Neural cell (in vitro differentiated cells): ENCODE measurements around the gene ELK4. TPM values are rescaled to one million over a fixed set of nuclear protein-coding genes. Genes with fewer than 3 reads are reported as not detected.

Experiments used
- H2AFZ ChIP-seq: fragments of 200-600, 300-800 bp; sonication (generic), shearing (Covaris generic); 2 replicates; pipeline ENCODE4 v1.6.0; 2014; ENCODE audit warnings: low read depth, mild to moderate bottlenecking, antibody characterized with exemption, low read length, moderate library complexity
- H3F3A ChIP-seq: fragments of 200-600 bp; shearing (Covaris generic); 2 replicates; pipeline ENCODE4 v1.6.1; 2016; ENCODE audit warnings: mild to moderate bottlenecking, moderate library complexity, mixed read lengths, antibody characterized with exemption, low read length; ENCODE audit not compliant: insufficient read depth, poor library complexity, severe bottlenecking
- H3K27ac ChIP-seq: fragments of 200-600, 300-800 bp; sonication (generic), shearing (Covaris generic); 2 replicates; pipeline ENCODE4 v1.5.1; 2014; ENCODE audit warnings: mild to moderate bottlenecking, low read length, moderate library complexity
- H3K27me3 ChIP-seq: fragments of 300-800, 200-600 bp; sonication (generic), shearing (Covaris generic); 2 replicates; pipeline ENCODE4 v1.6.0; 2014; ENCODE audit warnings: mild to moderate bottlenecking, low read depth, low read length, moderate library complexity; ENCODE audit not compliant: insufficient read depth
- H3K36me3 ChIP-seq: fragments of 300-800, 200-600 bp; sonication (generic), shearing (Covaris generic); 2 replicates; pipeline ENCODE4 v1.5.1; 2014; ENCODE audit warnings: mild to moderate bottlenecking, antibody characterized with exemption, low read length, moderate library complexity; ENCODE audit not compliant: insufficient read depth
- H3K4me2 ChIP-seq: fragments of 300-800, 200-600 bp; sonication (generic), shearing (Covaris generic); 2 replicates; pipeline ENCODE4 v1.6.0; 2014; ENCODE audit warnings: mild to moderate bottlenecking, low read length
- H3K4me3 ChIP-seq: fragments of 300-800, 200-600 bp; sonication (generic), shearing (Covaris generic); 2 replicates; pipeline ENCODE4 v1.5.1; 2014; ENCODE audit warnings: mild to moderate bottlenecking, low read length, moderate library complexity
- H3K79me2 ChIP-seq: fragments of 200-600 bp; shearing (Covaris generic); replicated peaks from 2 replicates; pipeline ENCODE4 v1.6.0; 2014; ENCODE audit warnings: mild to moderate bottlenecking, low read length, moderate library complexity; ENCODE audit not compliant: insufficient read depth
- H3K9ac ChIP-seq: fragments of 300-800, 200-600 bp; sonication (generic), shearing (Covaris generic); 2 replicates; pipeline ENCODE4 v1.6.1; 2016; ENCODE audit warnings: mild to moderate bottlenecking, low read length, mixed read lengths
- H3K9me2 ChIP-seq: fragments of 200-600 bp; shearing (Covaris generic); 2 replicates; pipeline ENCODE4 v1.6.1; 2016; ENCODE audit warnings: mild to moderate bottlenecking, low read length, mixed read lengths; ENCODE audit not compliant: insufficient read depth
- H3K9me3 ChIP-seq: fragments of 200-600, 300-800 bp; sonication (generic), shearing (Covaris generic); 2 replicates; pipeline ENCODE4 v1.6.1; 2016; ENCODE audit warnings: mild to moderate bottlenecking, mixed run types, low read length, moderate library complexity, mixed read lengths
- H4K20me1 ChIP-seq: fragments of 200-600 bp; shearing (Covaris generic); 2 replicates; pipeline ENCODE4 v1.6.1; 2016; ENCODE audit warnings: mild to moderate bottlenecking, mixed run types; ENCODE audit not compliant: insufficient read depth
- EP300 ChIP-seq: fragments of 450-650 bp; conservative IDR thresholded peaks from 2 replicates; pipeline ENCODE4 v1.6.1; 2014; ENCODE audit warnings: antibody characterized with exemption, mild to moderate bottlenecking, moderate library complexity; ENCODE audit not compliant: poor library complexity, severe bottlenecking
- EZH2 ChIP-seq: fragments of 200-600, 300-800 bp; shearing (Covaris generic), sonication (generic); IDR thresholded peaks from 2 replicates; pipeline ENCODE4 v1.6.1; 2014; ENCODE audit warnings: antibody characterized with exemption, low read length, borderline replicate concordance, mild to moderate bottlenecking; ENCODE audit not compliant: insufficient read depth, poor library complexity, severe bottlenecking
- MXI1 ChIP-seq: fragments of 450-650 bp; conservative IDR thresholded peaks from 2 replicates; pipeline ENCODE4 v1.6.1; 2014; ENCODE audit warnings: antibody characterized with exemption, mild to moderate bottlenecking; ENCODE audit not compliant: poor library complexity, severe bottlenecking
- POLR2AphosphoS5 ChIP-seq: IDR thresholded peaks from 2 replicates; pipeline ENCODE4 v1.6.1; 2012
- RAD21 ChIP-seq: fragments of 450-650 bp; conservative IDR thresholded peaks from 2 replicates; pipeline ENCODE4 v1.6.1; 2014; ENCODE audit warnings: antibody characterized with exemption, mild to moderate bottlenecking, moderate library complexity
- SMC3 ChIP-seq: fragments of 450-650 bp; conservative IDR thresholded peaks from 2 replicates; pipeline ENCODE4 v1.6.1; 2014; ENCODE audit warnings: antibody characterized with exemption, mild to moderate bottlenecking, moderate library complexity; ENCODE audit not compliant: poor library complexity
- TAF1 ChIP-seq: IDR thresholded peaks from 2 replicates; pipeline ENCODE4 v1.6.1; 2012; ENCODE audit warnings: low read depth
- polyA plus RNA-seq: library from polyadenylated mRNA; depleted of rRNA; stranded (reverse); fragments of >200 nt; gene quantifications from 2 replicates; pipeline ENCODE4 v1.2.3, GENCODE V29; 2014
- TF ChIP-seq, protein P1 (sequence below): fragments of 450-650 bp; IDR thresholded peaks from 2 replicates; pipeline ENCODE4 v1.5.1; 2014; ENCODE audit warnings: antibody characterized with exemption, mild to moderate bottlenecking, moderate library complexity; ENCODE audit not compliant: poor library complexity, severe bottlenecking
- TF ChIP-seq, protein P2 (sequence below): IDR thresholded peaks from 2 replicates; pipeline ENCODE4 v1.6.1; 2012; ENCODE audit warnings: borderline replicate concordance

The ELK4 gene
- polyA plus RNA-seq, 1 donor from 2014 or later, result 10.0 TPM

DNA sequence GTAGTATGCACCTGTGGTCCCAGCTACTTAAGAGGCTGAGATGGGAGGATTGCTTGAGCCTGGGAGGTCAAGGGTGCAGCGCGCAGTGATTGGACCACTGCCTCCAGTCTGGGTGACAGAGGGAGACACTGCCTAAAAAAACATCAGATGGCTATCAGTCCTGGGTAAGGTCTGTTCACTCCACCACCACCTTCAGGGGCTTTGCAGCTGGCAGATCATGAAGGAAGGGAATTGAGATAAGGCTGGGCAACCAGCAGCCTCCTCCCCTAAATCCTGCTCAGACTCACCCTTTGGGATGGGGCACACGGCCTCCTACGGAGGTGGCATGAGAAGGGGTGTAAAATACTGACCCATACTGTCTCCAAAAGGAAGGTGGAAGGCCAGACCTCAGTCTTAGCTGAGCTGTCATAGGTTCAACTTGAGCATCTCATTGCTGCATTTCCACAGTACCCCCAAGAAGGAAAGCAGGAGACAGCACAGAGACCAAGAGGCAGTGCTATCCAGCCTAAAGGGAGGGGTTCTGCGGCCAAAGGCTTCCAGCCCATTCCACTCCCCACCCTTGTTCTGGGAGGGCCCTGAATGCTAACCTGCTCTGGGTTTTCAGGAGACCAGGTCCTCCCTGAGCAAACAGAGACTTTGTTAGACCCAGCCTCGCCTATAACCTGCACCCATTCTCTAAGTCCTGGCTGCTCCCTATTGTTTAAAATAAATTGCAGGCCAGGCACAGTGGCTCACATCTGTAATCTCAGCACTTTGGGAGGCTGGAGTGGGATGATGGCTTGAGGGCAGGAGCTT, 34.8 kb upstream of the ELK4 start:
- Histone ChIP-seq H3K4me3 (no peak overlapping the region), H3K9me3 (no peaks in the 10 kb centered on the region), H3K27me3 (no peaks in the 10 kb centered on the region), H3K79me2 (peaks cover 3% of the 10 kb centered on the region), H3K4me2 (no peak overlapping the region), H3K9ac (no peak overlapping the region), H3K9me2 (no peaks in the 10 kb centered on the region), H3K27ac (no peak overlapping the region), H2AFZ (no peak overlapping the region), H3F3A (peaks cover 5% of the 10 kb centered on the region), H3K36me3 (no peaks in the 10 kb centered on the region), H4K20me1 (no peaks in the 10 kb centered on the region)
- TF ChIP-seq SMC3 (no peak), TAF1 (no peak), MXI1 (no peak), EP300 (no peak), RAD21 (no peak), EZH2 (no peak), POLR2AphosphoS5 (no peak)
- TF ChIP-seq, protein P1, sequence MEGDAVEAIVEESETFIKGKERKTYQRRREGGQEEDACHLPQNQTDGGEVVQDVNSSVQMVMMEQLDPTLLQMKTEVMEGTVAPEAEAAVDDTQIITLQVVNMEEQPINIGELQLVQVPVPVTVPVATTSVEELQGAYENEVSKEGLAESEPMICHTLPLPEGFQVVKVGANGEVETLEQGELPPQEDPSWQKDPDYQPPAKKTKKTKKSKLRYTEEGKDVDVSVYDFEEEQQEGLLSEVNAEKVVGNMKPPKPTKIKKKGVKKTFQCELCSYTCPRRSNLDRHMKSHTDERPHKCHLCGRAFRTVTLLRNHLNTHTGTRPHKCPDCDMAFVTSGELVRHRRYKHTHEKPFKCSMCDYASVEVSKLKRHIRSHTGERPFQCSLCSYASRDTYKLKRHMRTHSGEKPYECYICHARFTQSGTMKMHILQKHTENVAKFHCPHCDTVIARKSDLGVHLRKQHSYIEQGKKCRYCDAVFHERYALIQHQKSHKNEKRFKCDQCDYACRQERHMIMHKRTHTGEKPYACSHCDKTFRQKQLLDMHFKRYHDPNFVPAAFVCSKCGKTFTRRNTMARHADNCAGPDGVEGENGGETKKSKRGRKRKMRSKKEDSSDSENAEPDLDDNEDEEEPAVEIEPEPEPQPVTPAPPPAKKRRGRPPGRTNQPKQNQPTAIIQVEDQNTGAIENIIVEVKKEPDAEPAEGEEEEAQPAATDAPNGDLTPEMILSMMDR, result no peak
- TF ChIP-seq, protein P2, sequence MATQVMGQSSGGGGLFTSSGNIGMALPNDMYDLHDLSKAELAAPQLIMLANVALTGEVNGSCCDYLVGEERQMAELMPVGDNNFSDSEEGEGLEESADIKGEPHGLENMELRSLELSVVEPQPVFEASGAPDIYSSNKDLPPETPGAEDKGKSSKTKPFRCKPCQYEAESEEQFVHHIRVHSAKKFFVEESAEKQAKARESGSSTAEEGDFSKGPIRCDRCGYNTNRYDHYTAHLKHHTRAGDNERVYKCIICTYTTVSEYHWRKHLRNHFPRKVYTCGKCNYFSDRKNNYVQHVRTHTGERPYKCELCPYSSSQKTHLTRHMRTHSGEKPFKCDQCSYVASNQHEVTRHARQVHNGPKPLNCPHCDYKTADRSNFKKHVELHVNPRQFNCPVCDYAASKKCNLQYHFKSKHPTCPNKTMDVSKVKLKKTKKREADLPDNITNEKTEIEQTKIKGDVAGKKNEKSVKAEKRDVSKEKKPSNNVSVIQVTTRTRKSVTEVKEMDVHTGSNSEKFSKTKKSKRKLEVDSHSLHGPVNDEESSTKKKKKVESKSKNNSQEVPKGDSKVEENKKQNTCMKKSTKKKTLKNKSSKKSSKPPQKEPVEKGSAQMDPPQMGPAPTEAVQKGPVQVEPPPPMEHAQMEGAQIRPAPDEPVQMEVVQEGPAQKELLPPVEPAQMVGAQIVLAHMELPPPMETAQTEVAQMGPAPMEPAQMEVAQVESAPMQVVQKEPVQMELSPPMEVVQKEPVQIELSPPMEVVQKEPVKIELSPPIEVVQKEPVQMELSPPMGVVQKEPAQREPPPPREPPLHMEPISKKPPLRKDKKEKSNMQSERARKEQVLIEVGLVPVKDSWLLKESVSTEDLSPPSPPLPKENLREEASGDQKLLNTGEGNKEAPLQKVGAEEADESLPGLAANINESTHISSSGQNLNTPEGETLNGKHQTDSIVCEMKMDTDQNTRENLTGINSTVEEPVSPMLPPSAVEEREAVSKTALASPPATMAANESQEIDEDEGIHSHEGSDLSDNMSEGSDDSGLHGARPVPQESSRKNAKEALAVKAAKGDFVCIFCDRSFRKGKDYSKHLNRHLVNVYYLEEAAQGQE, result no peak

DNA sequence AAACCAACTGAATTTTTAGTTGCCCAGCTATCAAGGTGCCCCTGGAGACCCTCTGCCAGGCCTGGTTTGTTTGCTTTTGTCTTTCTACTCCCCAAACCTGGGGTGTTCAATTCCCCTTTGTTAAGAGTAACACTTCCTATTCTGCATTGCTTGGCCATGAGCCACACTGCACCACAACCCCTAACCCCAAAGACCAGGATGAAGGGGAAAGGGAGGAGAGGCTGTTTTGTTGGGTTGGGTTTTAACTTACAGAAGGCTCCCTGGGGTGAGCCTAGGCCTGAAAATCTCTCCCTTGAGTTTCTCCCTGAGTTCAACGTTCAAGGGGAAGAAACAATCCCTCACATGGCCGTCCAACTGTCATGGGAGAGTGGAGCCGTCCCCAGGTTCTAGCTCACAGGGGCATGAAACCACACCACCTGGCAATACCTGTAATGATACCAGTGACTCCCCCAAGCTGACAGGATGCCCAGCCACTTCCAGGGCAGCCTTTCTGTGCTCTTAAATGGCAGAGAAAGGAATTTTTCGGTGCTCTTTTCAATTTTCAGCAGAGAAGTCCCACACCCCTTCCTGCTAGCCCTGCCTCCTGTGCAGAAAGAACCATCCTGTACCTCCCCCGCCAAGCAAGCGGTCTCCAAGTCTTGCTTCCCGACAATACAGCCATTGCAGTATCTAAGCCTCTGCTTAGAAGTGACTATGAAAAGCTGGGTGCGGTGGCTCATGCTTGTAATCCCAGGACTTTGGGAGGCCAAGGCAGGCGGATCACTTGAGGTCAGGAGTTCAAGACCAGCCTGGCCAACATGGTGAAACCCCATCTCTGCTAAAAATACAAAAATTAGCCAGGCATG, 33.6 kb upstream of the ELK4 start:
- peaks cover 3% of the 10 kb centered on the region for H3K79me2 ChIP-seq
- no peaks in the 10 kb centered on the region for H3K9me3 ChIP-seq
- H3F3A ChIP-seq, result peaks cover 4% of the 10 kb centered on the region
- no peak for TF ChIP-seq POLR2AphosphoS5
- no peak for TF ChIP-seq RAD21
- TF ChIP-seq EP300, result no peak
- TF ChIP-seq, protein P2, result no peak
- no peak overlapping the region for H3K27ac ChIP-seq
- H3K36me3 ChIP-seq, result no peaks in the 10 kb centered on the region
- H3K4me2 ChIP-seq, result no peak overlapping the region
- H3K9me2 ChIP-seq, result no peaks in the 10 kb centered on the region
- H2AFZ ChIP-seq, result no peak overlapping the region
- no peaks in the 10 kb centered on the region for H4K20me1 ChIP-seq
- no peaks in the 10 kb centered on the region for H3K27me3 ChIP-seq
- H3K4me3 ChIP-seq, result no peak overlapping the region
- no peak overlapping the region for H3K9ac ChIP-seq
